BJ (cell line): ENCODE results near the gene NT5C. TPM values are rescaled to one million over a fixed set of nuclear protein-coding genes. Genes with fewer than 3 reads are reported as not detected.

Experiments
- CTCF ChIA-PET: fragments of 350-600 bp; formaldehyde crosslinking; extraction: SDS; loops from one replicate; lab custom pipeline; 2021; ENCODE audit warnings: antibody characterized with exemption, inconsistent platforms; lab: Yijun Ruan, JAX
- POLR2A ChIA-PET: fragments of 300-600 bp; sonication (Branson Sonifier 250); formaldehyde crosslinking; extraction: SDS; loops from one replicate; lab custom pipeline; 2021; ENCODE audit warnings: antibody characterized with exemption; lab: Charles Lee
- DNase-seq: peaks from one replicate; pipeline ENCODE4 v3.0.0-alpha.2; 2011; ENCODE audit warnings: low read depth
- H3K27me3 ChIP-seq: 2 replicates; pipeline ENCODE4 v1.6.0; 2011; ENCODE audit warnings: low read length; ENCODE audit not compliant: control insufficient read depth, insufficient read depth
- H3K36me3 ChIP-seq: 2 replicates; pipeline ENCODE4 v1.5.1; 2011; ENCODE audit warnings: low read length; ENCODE audit not compliant: control insufficient read depth, insufficient read depth
- H3K4me3 ChIP-seq: 2 replicates; pipeline ENCODE4 v1.5.1; 2011; ENCODE audit warnings: low read depth, mild to moderate bottlenecking, control low read depth, low read length
- polyA plus RNA-seq: library from polyadenylated mRNA; depleted of rRNA; stranded (reverse); fragments of >200 nt; gene quantifications from 2 replicates; pipeline ENCODE4 v1.2.3, GENCODE V29; 2011
- TF ChIP-seq, protein P1 (sequence below): IDR thresholded peaks from 2 replicates; pipeline ENCODE4 v1.5.1; 2011; ENCODE audit warnings: low read depth, mild to moderate bottlenecking, control low read depth, inconsistent platforms, low read length, moderate library complexity; ENCODE audit not compliant: insufficient read depth

Gene NT5C
- polyA plus RNA-seq, 1 experiment, result 61.8 TPM

DNA sequence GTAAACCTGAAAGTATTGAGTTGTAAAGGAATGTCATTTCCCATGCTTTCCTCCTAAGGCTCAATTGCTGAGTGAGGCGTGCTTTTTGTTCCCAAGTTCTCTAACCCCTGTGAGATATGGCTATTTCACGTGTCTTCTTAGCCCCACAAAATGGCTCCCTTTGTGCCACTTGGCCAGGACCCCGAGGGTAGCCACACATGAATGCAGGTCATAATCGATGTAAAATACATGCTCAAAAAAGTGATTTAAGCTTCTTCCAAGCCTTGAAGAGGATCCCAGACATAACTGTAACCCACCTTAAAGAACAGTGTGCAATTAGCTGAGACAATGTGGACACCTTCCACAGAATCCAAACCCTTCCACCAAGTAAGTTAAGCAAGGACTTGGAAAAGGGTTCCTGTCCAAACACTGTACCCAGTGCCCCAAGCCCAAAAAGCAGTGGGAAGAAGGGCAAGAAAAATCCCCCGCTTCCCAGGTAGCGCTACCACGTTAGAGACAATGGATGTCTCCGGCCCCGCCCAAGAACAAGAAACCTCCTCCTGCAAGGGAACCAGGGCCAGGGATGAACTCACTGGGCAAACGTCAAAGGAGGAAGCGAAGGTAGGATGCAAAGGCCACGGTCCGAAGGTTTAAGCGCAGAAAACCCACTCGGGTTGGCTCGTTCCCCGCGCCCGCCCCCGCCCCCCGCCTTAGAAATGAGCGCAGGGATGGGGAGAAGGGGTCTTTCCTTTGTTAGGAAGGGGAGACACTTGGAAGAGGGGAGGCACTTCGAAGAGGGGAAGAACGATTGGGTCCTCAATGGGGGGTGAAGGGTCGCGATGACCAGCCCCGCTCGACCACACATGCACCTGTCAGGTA is 21.6 kb upstream of the NT5C start:
- POLR2A ChIA-PET, result no interaction called here
- H3K36me3 ChIP-seq, result peaks cover 1% of the 10 kb centered on the region; the same call in 1 of the 2 replicates
- CTCF ChIA-PET, result interaction anchor here (1.0 kb wide), 1 partner anchor 32 kb away, joined by 4 read pairs; no protein-coding TSS in a partner anchor
- no peak for DNase-seq
- TF ChIP-seq, protein P1, sequence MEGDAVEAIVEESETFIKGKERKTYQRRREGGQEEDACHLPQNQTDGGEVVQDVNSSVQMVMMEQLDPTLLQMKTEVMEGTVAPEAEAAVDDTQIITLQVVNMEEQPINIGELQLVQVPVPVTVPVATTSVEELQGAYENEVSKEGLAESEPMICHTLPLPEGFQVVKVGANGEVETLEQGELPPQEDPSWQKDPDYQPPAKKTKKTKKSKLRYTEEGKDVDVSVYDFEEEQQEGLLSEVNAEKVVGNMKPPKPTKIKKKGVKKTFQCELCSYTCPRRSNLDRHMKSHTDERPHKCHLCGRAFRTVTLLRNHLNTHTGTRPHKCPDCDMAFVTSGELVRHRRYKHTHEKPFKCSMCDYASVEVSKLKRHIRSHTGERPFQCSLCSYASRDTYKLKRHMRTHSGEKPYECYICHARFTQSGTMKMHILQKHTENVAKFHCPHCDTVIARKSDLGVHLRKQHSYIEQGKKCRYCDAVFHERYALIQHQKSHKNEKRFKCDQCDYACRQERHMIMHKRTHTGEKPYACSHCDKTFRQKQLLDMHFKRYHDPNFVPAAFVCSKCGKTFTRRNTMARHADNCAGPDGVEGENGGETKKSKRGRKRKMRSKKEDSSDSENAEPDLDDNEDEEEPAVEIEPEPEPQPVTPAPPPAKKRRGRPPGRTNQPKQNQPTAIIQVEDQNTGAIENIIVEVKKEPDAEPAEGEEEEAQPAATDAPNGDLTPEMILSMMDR, result no peak
- no peaks in the 10 kb centered on the region for H3K27me3 ChIP-seq
- H3K4me3 ChIP-seq, result peak overlapping the region; percentile 68

DNA sequence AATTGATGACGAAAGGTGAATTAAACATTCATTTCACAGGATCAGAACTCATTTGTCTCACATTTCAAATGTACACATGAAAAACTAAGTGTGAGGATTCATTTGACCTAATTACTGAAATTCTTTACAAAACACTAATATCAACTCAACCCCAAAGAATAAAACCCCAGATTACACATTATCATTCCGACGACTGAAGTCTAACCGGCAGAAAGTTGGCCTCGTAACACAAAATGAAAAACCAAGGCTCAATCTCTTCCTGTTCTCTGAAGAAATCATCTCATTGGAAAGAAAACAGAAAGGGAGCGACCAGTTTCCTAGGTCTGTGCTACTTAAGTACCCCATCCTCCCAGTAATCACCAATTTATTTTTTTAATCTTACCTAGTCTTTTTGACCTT is 21.0 kb upstream of the NT5C start:
- POLR2A ChIA-PET, result no interaction called here
- CTCF ChIA-PET, result interaction anchor here (1.0 kb wide), 1 partner anchor 31 kb away, joined by 4 read pairs; no protein-coding TSS in a partner anchor

DNA sequence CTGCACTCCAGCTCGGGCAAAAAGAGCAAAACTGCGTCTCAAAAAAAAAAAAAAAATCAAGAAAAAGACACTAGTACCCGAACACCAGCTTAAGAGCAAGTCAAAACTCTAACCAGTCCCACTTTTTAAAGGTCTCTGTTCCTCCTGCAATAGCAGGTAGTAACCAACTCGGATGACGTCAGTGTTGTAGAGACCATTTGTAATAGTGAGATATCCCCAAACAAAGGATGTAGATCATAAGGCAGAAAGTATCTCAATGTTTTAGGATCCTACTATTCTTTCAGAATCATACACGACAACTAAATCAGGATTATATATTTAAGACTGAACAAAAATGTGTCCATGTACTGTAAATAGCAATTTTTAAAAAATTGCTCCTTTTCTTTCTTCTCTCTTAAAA is 20.4 kb upstream of the NT5C start:
- POLR2A ChIA-PET, result interaction anchor here (0.6 kb wide), 1 partner anchor 21 kb away, joined by 3 read pairs; no protein-coding TSS in a partner anchor
- peaks cover 2% of the 10 kb centered on the region for H3K36me3 ChIP-seq
- CTCF ChIA-PET, result interaction anchor here (0.6 to 2.8 kb wide), 2 partner anchors 20 to 38 kb away, joined by 3 to 10 read pairs; no protein-coding TSS in a partner anchor
- no peaks in the 10 kb centered on the region for H3K27me3 ChIP-seq
- DNase-seq, result no peak
- no peak overlapping the region for H3K4me3 ChIP-seq
- TF ChIP-seq, protein P1, result no peak

More for the DNA sequence above, 21.0 kb upstream of the NT5C start:
- DNase-seq, result no peak
- TF ChIP-seq, protein P1, result no peak
- Histone ChIP-seq H3K4me3 (peak overlapping the region; percentile 68), H3K36me3 (peaks cover 2% of the 10 kb centered on the region; the same call in 1 of the 2 replicates), H3K27me3 (no peaks in the 10 kb centered on the region)

DNA sequence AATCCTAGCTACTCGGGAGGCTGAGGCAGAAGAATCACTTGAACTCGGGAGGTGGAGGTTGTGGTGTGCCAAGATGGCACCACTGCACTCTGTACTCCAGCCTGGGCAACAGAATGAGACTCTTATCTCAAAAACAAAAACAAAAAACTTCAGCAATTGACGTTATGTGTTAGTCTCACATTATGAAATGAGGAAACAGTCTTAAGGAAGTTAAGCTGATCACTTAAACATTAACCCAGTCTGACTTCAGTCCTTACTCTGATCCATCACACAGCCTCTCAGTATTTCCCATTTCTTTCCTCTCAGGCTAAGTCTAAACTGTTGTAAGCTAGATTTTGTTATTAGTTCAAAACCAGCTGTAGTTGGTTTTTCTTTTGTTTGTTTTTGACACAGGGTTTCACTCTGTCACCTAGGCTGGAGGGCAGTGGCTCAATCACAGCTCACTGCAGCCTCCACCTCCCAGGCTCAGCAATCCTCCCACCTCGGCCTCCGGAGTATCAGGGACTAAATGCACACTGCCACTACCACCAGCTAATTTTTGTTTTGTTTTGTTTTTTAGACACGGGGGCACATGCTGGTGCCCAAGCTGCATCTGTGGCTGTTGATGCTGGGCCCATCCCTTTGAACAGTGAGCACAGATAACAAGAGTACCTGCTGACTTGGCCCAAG is 16.5 kb upstream of the NT5C start:
- ChIA-PET POLR2A (no interaction called here), CTCF (interaction anchor here (1.0 to 1.7 kb wide), 3 partner anchors 11 to 34 kb away, joined by 3 to 6 read pairs (median 4); no protein-coding TSS in a partner anchor)

More for the DNA sequence above, 16.5 kb upstream of the NT5C start:
- no peak for DNase-seq
- TF ChIP-seq, protein P1, result no peak
- Histone ChIP-seq H3K4me3 (no peak overlapping the region), H3K36me3 (peaks cover 5% of the 10 kb centered on the region), H3K27me3 (no peaks in the 10 kb centered on the region)
